Glutamatergic neuron (in vitro differentiated cells): ENCODE results near the gene RASEF. TPM values are rescaled to one million over a fixed set of nuclear protein-coding genes. Genes with fewer than 3 reads are reported as not detected.

Experiments used
- DNase-seq: peaks from one replicate; pipeline ENCODE4 v3.0.0; 2022
- H3K27ac Mint-ChIP-seq: one replicate; pipeline ENCODE4 v1.8.0; 2020; ENCODE audit warnings: mild to moderate bottlenecking, mixed read lengths, inconsistent platforms; ENCODE audit not compliant: unreplicated experiment
- H3K27me3 Mint-ChIP-seq: one replicate; pipeline ENCODE4 v1.8.0; 2020; ENCODE audit warnings: mild to moderate bottlenecking, moderate library complexity, mixed read lengths, inconsistent platforms; ENCODE audit not compliant: unreplicated experiment
- H3K36me3 Mint-ChIP-seq: one replicate; pipeline ENCODE4 v1.8.0; 2020; ENCODE audit warnings: mild to moderate bottlenecking, mixed read lengths, inconsistent platforms; ENCODE audit not compliant: unreplicated experiment
- H3K4me1 Mint-ChIP-seq: one replicate; pipeline ENCODE4 v1.8.0; 2020; ENCODE audit warnings: mild to moderate bottlenecking, low read depth, mixed read lengths, inconsistent platforms; ENCODE audit not compliant: unreplicated experiment
- H3K4me3 Mint-ChIP-seq: one replicate; pipeline ENCODE4 v1.8.0; 2020; ENCODE audit warnings: mild to moderate bottlenecking, mixed read lengths, inconsistent platforms; ENCODE audit not compliant: unreplicated experiment
- H3K9me3 Mint-ChIP-seq: one replicate; pipeline ENCODE4 v1.8.0; 2020; ENCODE audit warnings: mild to moderate bottlenecking, moderate library complexity, mixed read lengths, inconsistent platforms; ENCODE audit not compliant: unreplicated experiment
- total RNA-seq: library from RNA; stranded (reverse); fragmentation: NEBNext Ultra II Directional; extraction: Animal tissue kit (Norgen Biotek cat#: 25700); gene quantifications from one replicate; pipeline ENCODE4 v1.2.1, GENCODE V29; 2021; ENCODE audit not compliant: unreplicated experiment
- TF ChIP-seq, protein P1 (sequence below): fragments of 200-600 bp; sonication (generic); IDR thresholded peaks from one replicate; pipeline ENCODE4 v1.5.0; 2021; ENCODE audit not compliant: partially characterized antibody, unreplicated experiment

The RASEF gene
- total RNA-seq, 1 donor from 2014 or later, result 0.25 TPM

GRCh38 chr9:83071626-83072025 is 8.7 kb upstream of the RASEF start:
- no peaks in the 10 kb centered on the region for H3K4me1 Mint-ChIP-seq
- DNase-seq, result no peak
- TF ChIP-seq, protein P1, sequence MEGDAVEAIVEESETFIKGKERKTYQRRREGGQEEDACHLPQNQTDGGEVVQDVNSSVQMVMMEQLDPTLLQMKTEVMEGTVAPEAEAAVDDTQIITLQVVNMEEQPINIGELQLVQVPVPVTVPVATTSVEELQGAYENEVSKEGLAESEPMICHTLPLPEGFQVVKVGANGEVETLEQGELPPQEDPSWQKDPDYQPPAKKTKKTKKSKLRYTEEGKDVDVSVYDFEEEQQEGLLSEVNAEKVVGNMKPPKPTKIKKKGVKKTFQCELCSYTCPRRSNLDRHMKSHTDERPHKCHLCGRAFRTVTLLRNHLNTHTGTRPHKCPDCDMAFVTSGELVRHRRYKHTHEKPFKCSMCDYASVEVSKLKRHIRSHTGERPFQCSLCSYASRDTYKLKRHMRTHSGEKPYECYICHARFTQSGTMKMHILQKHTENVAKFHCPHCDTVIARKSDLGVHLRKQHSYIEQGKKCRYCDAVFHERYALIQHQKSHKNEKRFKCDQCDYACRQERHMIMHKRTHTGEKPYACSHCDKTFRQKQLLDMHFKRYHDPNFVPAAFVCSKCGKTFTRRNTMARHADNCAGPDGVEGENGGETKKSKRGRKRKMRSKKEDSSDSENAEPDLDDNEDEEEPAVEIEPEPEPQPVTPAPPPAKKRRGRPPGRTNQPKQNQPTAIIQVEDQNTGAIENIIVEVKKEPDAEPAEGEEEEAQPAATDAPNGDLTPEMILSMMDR, result no peak
- no peaks in the 10 kb centered on the region for H3K27me3 Mint-ChIP-seq
- no peaks in the 10 kb centered on the region for H3K36me3 Mint-ChIP-seq
- H3K4me3 Mint-ChIP-seq, result no peak overlapping the region
- no peaks in the 10 kb centered on the region for H3K9me3 Mint-ChIP-seq
- H3K27ac Mint-ChIP-seq, result no peak overlapping the region

DNA sequence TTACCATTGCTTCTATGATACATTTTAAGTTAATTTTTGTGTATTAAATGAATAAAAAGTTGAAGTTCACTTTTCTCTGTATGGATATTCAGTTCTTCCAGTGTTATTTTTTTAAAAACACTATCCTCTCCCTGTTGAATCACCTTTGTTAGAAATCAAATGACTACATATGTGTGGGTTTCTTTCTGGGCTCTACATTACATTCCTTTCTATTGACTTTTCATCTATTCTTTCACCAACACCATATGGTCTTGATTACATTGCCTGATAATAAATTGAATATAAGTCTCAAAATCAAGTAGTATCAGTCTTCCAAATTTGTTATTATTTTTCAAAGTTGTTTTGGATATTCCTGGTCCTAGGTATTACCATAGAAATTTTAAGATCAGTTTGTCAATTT is 7.3 kb upstream of the RASEF start:
- Mint-ChIP-seq H3K27ac (no peak overlapping the region), H3K36me3 (no peaks in the 10 kb centered on the region), H3K27me3 (no peaks in the 10 kb centered on the region), H3K4me1 (no peaks in the 10 kb centered on the region), H3K9me3 (no peaks in the 10 kb centered on the region), H3K4me3 (no peak overlapping the region)
- DNase-seq, result no peak
- TF ChIP-seq, protein P1, result no peak

- no peak for DNase-seq
- no peaks in the 10 kb centered on the region for H3K9me3 Mint-ChIP-seq
- no peak overlapping the region for H3K4me3 Mint-ChIP-seq
- H3K36me3 Mint-ChIP-seq, result no peaks in the 10 kb centered on the region
- H3K27ac Mint-ChIP-seq, result no peak overlapping the region
- TF ChIP-seq, protein P1, result no peak
- H3K27me3 Mint-ChIP-seq, result no peaks in the 10 kb centered on the region
- no peaks in the 10 kb centered on the region for H3K4me1 Mint-ChIP-seq
These were observed 6.7 kb upstream of the RASEF start for GRCh38 chr9:83069651-83070050.

DNA sequence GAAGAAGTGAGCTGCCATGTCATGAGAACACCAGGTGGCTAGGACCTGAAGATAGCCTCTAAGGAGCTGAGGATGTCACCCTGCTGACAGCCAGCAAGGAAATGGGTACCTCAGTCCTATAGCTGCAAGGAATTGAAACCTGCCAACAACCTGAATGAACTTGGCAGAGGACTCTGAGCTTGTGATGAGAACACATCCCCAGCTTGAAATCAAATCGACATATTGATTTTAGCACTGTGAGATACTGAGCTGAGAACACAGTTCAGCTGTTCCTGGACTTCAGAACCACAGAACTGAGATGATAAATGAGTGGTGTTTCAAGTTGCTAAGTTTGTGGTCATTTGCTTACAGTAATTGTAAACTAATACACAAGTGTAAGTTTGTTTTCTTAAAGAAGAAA is 5.5 kb upstream of the RASEF start:
- no peaks in the 10 kb centered on the region for H3K36me3 Mint-ChIP-seq
- no peaks in the 10 kb centered on the region for H3K27me3 Mint-ChIP-seq
- H3K4me3 Mint-ChIP-seq, result no peak overlapping the region
- H3K9me3 Mint-ChIP-seq, result no peaks in the 10 kb centered on the region
- DNase-seq, result no peak
- TF ChIP-seq, protein P1, result no peak
- H3K27ac Mint-ChIP-seq, result no peak overlapping the region
- H3K4me1 Mint-ChIP-seq, result no peaks in the 10 kb centered on the region

DNA sequence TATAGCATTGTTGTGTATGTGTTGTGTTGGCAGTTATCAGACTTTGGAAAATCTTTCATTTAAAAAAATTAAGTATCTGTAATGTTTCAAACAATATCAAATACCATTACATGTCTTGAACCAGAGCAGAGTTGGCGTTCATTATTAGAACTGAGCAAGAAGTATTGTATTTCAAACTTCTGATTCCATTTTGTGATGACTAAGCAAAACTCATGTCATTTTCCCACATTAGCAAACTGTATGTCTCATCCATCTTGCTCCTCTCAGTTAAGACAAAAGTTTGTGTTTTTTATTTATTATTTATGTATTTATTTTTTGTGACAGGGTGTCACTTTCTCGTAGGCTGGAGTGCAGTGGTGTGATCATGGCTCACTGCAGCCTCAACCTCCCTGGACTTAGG is 4.6 kb upstream of the RASEF start:
- Mint-ChIP-seq H3K27me3 (no peaks in the 10 kb centered on the region), H3K27ac (no peak overlapping the region), H3K36me3 (no peaks in the 10 kb centered on the region), H3K9me3 (no peaks in the 10 kb centered on the region), H3K4me3 (no peak overlapping the region), H3K4me1 (no peaks in the 10 kb centered on the region)
- TF ChIP-seq, protein P1, result no peak
- DNase-seq, result no peak
